Heart right ventricle (tissue), 16 donors: ENCODE data around the gene CABCOCO1. TPM values are rescaled to one million over a fixed set of nuclear protein-coding genes. Genes with fewer than 3 reads are reported as not detected.

Experiments
- ATAC-seq, 8 donors: fragments of 200-7000 bp; cut with Tn5 transposase; one replicate each; pipeline ENCODE4 v1.9.1; 2020; ENCODE audit warnings: mild to moderate bottlenecking in 8 of 8, moderate library complexity in 8 of 8, moderate number of reproducible peaks in 1 of 8
- DNase-seq, 2 donors: peaks; one replicate each; pipeline ENCODE4 v3.0.0-alpha.2; 2020
- H3K27ac ChIP-seq, 10 donors: fragments of 200-600 bp; sonication (generic) in 2 of 10; one replicate each; pipeline versions ENCODE4 v1.5.0 to v1.8.0; 2020 to 2022; ENCODE audit warnings: mild to moderate bottlenecking in 3 of 10
- H3K27me3 ChIP-seq, 7 donors: fragments of 200-600 bp; one replicate each; pipeline ENCODE4 v1.8.0; 2021 to 2022; ENCODE audit warnings: mild to moderate bottlenecking in 2 of 7
- H3K36me3 ChIP-seq, 9 donors: fragments of 200-600 bp; sonication (generic) in 1 of 9; one replicate each; pipeline versions ENCODE4 v1.5.0 to v1.8.0; 2020 to 2022; ENCODE audit warnings: mild to moderate bottlenecking in 2 of 9
- H3K4me1 ChIP-seq, 9 donors: fragments of 200-600 bp; sonication (generic) in 1 of 9; one replicate each; pipeline versions ENCODE4 v1.5.0 to v1.8.0; 2020 to 2022; ENCODE audit warnings: mild to moderate bottlenecking in 4 of 9
- H3K4me3 ChIP-seq, 10 donors: fragments of 200-600 bp; sonication (generic) in 2 of 10; one replicate each; pipeline versions ENCODE4 v1.5.0 to v1.8.0; 2020 to 2022; ENCODE audit warnings: mild to moderate bottlenecking in 7 of 10, moderate library complexity in 2 of 10
- H3K9me3 ChIP-seq, 11 donors: fragments of 200-600 bp in 10 of 11; sonication (generic) in 2 of 11; one replicate each; pipeline versions ENCODE4 v1.5.0 to v1.8.0; 2013 to 2022; ENCODE audit warnings: mild to moderate bottlenecking in 2 of 11, control low read depth in 1 of 11, moderate library complexity in 1 of 11
- WGBS, 2 donors: extraction: QIAGEN DNeasy Blood & Tissue Kit; methylation state at CpG; one replicate each; pipeline ENCODE4 v1.1.7; 2013; ENCODE audit warnings: inconsistent platforms in 1 of 2; 5-methylcytosine and 5-hydroxymethylcytosine counted together
- intact Hi-C, 10 donors: fragments of 100-400 bp; cut with DNase I; formaldehyde crosslinking; loops; one replicate each; pipeline versions ENCODE4 v1.11.1 to v1.14.2; 2022
- polyA plus RNA-seq, 2 donors: library from polyadenylated mRNA; stranded (reverse); fragments of 200-250 nt; gene quantifications; one replicate each; pipeline ENCODE4 v1.2.3, GENCODE V29; 2013
- total RNA-seq, 10 donors: library from RNA; stranded (reverse); fragmentation: NEBNext Ultra II Directional in 3 of 10; extraction: Animal tissue kit (Norgen Biotek cat#: 25700) in 3 of 10; gene quantifications; one replicate each; pipeline versions ENCODE4 v1.2.1 to v1.2.4, GENCODE V29; 2021 to 2023
- TF ChIP-seq, protein P1 (sequence below), 9 donors: fragments of 200-600 bp; sonication (generic) in 2 of 9; IDR thresholded peaks; one replicate each; pipeline versions ENCODE4 v1.5.0 to v1.8.0; 2021 to 2022; ENCODE audit warnings: antibody characterized with exemption in 9 of 9, mild to moderate bottlenecking in 5 of 9, moderate library complexity in 1 of 9
- donor health status: Arrhythmogenic right ventricular cardiomyopathy.
- donor health status: ischemic (EF 13 %, LVEDD 7.1; RV severe dilation, severe dysfunction).
- donor health status: healthy with polysubstance abuse.
- donor health status: DM: no; HTN: yes; CAD: no.
- donor health status: DM: no; HTN: no; CAD: no.
- donor health status: ischemic (EF 25% LVEDD 6.9; RV normal size, moderate dysfunction).
- donor health status: ischemic (EF 25% LVEDD 5.7; RV mildly dilated, moderate dysfunction).
- donor health status: healthy.
- donor health status: DM: yes; HTN: yes; CAD: no.
- donor health status: Ischemic cardiomyopathy.
- donor health status: ischemic (EF 35%, LVEDD 5.7; RV mildly dilated, moderate dysfunction).
- donor health status: nonischemic (EF 11% LVEDD 7.7; RV severe dilation, severe dysfunction).
- donor health status: DM: yes; HTN: yes; CAD: no.
- donor health status: PGD.
- donor health status: ischemic (EF 29% LVEDD 5.4; RV normal size, mild dysfunction).
- donor health status: nonischemic (EF 23%, LVEDD 6.1; RV moderate dilation, normal function).

The CABCOCO1 gene
- total and polyA plus RNA-seq, 12 donors, result 0.03 to 0.15 TPM; not detected in 10

DNA sequence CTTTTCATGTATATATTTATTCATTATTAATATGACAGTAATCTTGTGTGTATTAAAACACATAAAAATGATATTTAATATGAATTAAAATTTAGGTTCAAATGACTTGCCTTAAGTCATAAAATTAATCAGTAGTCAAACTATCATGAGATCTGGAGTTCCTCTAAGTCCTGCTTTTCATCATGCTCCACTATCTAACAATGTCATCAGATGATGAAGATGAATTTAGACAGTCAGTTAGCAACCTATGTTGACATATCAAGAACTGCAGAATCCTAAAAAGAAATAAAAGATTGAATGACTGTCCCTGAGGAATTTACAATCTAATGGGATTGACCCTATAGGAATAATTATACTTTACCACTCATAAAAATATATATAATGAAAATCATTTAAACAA is 7.1 kb downstream of the CABCOCO1 start:
- Histone ChIP-seq H3K27ac (no peak overlapping the region), H3K4me1 (no peaks in the 10 kb centered on the region), H3K9me3 (no peaks in the 10 kb centered on the region), H3K36me3 (no peaks in the 10 kb centered on the region), H3K27me3 (no peaks in the 10 kb centered on the region), H3K4me3 (no peak overlapping the region)
- intact Hi-C loops, result loop anchor here in 1 of 10 donors (10.0 kb wide), 1 partner anchor 235 kb away; no protein-coding TSS in a partner anchor
- TF ChIP-seq, protein P1, sequence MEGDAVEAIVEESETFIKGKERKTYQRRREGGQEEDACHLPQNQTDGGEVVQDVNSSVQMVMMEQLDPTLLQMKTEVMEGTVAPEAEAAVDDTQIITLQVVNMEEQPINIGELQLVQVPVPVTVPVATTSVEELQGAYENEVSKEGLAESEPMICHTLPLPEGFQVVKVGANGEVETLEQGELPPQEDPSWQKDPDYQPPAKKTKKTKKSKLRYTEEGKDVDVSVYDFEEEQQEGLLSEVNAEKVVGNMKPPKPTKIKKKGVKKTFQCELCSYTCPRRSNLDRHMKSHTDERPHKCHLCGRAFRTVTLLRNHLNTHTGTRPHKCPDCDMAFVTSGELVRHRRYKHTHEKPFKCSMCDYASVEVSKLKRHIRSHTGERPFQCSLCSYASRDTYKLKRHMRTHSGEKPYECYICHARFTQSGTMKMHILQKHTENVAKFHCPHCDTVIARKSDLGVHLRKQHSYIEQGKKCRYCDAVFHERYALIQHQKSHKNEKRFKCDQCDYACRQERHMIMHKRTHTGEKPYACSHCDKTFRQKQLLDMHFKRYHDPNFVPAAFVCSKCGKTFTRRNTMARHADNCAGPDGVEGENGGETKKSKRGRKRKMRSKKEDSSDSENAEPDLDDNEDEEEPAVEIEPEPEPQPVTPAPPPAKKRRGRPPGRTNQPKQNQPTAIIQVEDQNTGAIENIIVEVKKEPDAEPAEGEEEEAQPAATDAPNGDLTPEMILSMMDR (IDR thresholded peaks at IDR 0.05), result no peak
- ATAC-seq, result no peak
- no peak for DNase-seq

DNA sequence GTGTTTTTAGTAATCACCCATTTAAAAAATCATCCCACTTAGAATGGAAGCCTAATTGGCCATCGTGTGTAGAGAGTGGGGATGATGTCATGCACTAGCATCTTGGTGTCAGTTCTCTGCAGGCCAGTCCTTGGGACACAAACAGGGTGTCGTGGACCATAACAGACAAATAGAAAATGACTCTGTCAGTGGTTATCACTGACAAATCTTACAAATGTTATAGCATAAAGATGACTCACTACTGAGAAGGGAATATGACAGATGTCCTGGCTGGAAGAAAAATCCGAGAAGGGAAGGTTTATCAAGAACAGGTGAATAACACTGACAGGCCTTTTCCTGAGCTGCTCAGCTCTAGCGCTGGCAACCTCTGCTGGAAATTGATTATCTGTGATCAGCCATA is 10.6 kb downstream of the CABCOCO1 start:
- TF ChIP-seq, protein P1 (IDR thresholded peaks at IDR 0.05), result no peak
- H3K4me1 ChIP-seq, result no peaks in the 10 kb centered on the region
- no peaks in the 10 kb centered on the region for H3K9me3 ChIP-seq
- H3K4me3 ChIP-seq, result no peak overlapping the region
- H3K36me3 ChIP-seq, result no peaks in the 10 kb centered on the region
- 77 to 80% methylated on average over 4 of the region's 4 CpGs for WGBS, 2 donors
- no peak overlapping the region for H3K27ac ChIP-seq
- ATAC-seq, result no peak
- intact Hi-C loops, result no loop called here
- H3K27me3 ChIP-seq, result no peaks in the 10 kb centered on the region
- DNase-seq, result no peak

DNA sequence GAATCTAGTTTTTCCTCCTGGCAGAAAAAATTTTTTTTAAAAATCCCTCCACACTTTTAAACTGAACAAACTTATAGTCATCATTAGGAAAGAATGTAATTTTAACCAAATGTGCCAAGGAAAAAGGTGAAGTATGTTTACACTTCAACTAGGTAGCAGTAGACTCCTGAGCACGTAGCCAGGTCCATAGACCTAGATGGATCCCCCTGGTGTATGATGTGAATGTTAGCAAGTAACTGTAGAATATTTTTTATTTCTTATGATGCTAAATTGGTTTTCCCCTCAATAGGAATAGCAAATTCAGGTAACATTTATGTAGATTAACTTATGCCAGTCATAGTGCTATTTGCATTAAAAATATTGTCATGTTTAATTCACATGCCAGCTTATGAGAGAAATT is 19.6 kb downstream of the CABCOCO1 start:
- 75 to 83% methylated on average over 1 of the region's 1 CpG for WGBS, 2 donors
- no peak for DNase-seq
- intact Hi-C loops, result no loop called here
- TF ChIP-seq, protein P1 (IDR thresholded peaks at IDR 0.05), result peak in 1 of 9 donors; percentile 15
- H3K27me3 ChIP-seq, result no peaks in the 10 kb centered on the region
- no peaks in the 10 kb centered on the region for H3K9me3 ChIP-seq
- no peak overlapping the region for H3K27ac ChIP-seq
- H3K36me3 ChIP-seq, result no peaks in the 10 kb centered on the region
- H3K4me1 ChIP-seq, result no peaks in the 10 kb centered on the region
- ATAC-seq, result no peak
- H3K4me3 ChIP-seq, result no peak overlapping the region

DNA sequence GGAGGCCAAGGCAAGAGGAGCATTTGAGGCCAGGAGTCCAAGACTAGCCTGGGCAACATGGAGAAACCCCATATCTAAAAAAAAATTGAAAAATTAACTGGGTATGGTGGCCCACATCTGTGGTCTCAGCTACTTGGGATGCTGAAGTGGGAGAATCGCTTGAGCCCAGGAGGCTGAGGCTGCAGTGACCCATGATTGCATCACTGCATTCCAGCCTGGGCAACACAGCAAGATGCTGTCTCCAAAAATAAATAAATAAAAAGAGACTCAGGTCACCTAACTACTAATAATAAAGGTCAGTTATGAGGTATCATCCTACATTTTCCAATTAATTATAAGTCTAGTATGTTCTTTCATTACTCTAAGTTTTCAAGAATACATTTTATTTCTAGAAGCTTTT is 20.6 kb downstream of the CABCOCO1 start:
- Histone ChIP-seq H3K4me1 (no peaks in the 10 kb centered on the region), H3K27ac (no peak overlapping the region), H3K9me3 (no peaks in the 10 kb centered on the region), H3K27me3 (no peaks in the 10 kb centered on the region), H3K36me3 (no peaks in the 10 kb centered on the region), H3K4me3 (no peak overlapping the region)
- TF ChIP-seq, protein P1 (IDR thresholded peaks at IDR 0.05), result no peak
- 96 to 97% methylated on average over 1 of the region's 1 CpG for WGBS, 2 donors
- DNase-seq (no peak), ATAC-seq (no peak)
- intact Hi-C loops, result no loop called here
